HG03432 (cell line): ENCODE results near the gene OSBPL10.
"Not testable (repeated sequence)": the region's sequence is repeated elsewhere in the genome, so short reads cannot be mapped to it uniquely, and the experiment has no call there.

Experiments
- ATAC-seq: cut with Tn5 transposase; IDR thresholded peaks from one replicate; pipeline ENCODE4 v1.9.1; 2021; ENCODE audit warnings: mild to moderate bottlenecking, moderate library complexity; ENCODE audit not compliant: unreplicated experiment

Gene OSBPL10

DNA sequence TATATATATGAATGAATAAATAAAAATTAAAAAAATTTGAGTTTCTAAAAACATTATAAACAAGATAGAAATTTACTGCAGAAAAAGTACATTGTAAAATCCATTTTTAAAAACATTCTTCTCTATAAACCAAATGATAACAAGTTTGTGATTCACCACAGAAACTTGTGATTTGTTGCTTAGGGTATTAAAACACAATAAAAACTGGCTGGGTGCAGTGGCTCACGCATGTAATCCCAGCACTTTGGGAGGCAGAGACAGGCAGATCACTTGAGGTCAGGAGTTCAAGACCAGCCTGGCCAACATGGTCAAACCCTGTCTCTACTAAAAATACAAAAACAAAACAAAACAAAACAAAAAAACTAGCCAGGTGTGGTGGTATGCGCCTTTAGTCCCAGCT lies 197.2 kb downstream of the OSBPL10 start:
- ATAC-seq = not testable (repeated sequence)

DNA sequence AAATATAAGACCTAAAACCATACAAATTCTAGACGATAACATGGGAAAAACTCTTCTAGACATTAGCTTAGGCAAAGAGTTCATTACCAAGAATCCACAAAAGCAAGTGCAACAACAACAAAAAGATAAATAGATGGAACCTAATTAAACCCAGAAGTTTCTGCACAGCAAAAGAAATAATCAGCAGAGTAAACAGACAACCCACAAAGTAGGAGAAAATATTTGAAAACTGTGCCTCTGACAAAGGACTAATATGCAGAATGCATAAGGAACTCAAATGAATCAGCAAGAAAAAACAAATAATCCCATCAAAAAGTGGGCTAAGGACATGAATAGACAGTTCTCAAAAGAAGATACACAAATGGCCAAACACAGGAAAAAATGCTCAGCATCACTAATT lies 198.8 kb downstream of the OSBPL10 start:
- ATAC-seq = not testable (repeated sequence)

DNA sequence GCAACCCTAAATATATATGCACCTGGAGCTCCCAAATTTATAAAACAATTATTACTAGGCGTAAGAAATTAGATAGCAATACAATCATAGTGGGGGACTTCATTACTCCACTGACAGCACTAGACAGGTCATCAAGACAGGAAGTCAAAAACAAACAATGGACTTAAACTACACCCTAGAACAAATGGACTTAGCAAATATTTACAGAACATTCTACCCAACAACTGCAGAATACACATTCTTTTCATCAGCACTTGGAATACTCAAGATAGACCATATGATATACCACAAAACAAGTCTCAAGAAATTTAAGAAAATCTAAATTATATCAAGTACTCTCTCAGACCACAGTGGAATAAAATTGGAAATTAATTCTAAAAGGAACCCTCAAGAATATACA lies 201.5 kb downstream of the OSBPL10 start:
- no peak for ATAC-seq

DNA sequence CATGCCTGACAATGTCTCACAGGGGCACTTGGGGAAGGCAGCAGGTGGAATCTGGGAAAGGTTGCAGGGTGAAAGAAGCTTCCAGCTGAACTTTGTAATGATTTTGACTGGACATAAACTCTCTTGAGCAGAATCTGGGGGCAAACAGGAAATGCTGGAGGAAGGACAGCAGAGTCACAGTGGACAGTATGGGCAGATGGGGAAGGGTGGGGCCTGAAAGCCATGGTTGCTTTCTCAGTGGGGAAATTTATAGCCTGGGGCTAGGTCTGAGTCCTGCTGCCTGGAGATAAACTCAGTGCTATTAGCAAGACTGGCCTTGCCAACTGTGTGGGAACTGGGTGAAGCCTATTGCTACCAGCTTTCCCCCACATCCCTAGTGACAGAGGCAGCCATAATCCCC lies 203.2 kb downstream of the OSBPL10 start:
- ATAC-seq = no peak

DNA sequence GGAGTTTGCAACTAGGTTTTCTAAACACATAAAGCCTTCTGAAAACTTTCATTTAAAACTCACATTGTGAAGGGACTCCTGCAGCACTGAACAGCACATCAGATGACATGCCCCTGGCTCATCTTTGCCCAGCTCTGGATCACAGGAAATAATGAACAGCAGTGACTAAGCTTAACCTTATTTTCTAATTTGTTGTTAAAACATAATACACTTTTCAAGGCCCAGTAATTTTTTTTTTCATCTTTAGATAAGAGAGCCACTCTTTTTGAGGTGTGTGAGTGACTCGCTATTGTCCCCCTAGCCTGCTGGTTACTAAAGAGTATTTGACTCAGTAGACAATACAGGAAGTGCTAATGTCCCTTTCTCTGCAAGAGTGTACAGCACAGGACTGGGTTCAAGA lies 204.0 kb downstream of the OSBPL10 start:
- ATAC-seq = no peak

DNA sequence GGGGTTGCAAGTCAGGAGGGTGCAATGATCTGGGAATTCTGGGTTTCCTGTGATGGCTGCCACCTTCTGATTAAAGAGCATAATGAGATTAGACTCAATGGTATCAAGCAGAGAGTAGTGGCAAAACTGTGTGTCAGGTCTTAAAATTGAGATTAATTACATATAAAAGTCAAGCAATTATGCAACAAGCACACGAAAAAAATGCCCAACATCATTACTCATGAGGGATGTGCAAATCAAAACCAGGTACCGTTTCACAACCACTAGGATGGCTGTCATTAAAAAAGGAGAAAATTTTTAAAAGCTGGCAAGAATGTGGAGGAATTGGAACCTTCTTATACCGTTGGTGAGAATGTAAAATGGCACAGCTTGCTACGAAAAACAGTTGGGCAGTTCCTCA lies 205.0 kb downstream of the OSBPL10 start:
- ATAC-seq = no peak

DNA sequence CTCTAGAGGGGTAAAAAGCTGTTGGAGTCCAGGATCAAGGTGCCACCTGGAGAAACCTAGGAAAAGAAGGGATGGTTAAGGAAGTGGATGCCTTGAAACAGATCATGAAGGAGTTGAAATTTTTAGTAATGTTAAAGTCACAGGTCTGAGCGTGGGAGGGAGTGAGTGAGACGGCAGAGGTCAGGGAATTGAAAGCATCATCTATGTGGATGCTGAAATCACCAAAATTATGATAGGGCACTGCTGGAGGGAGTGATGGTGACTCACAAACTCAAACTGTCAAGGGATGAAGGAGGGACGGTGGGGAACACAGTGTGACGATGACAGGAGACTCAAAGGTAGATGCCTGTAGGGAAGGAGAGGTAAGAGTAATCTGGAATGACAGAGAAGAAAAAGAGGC lies 205.7 kb downstream of the OSBPL10 start:
- ATAC-seq = no peak

DNA sequence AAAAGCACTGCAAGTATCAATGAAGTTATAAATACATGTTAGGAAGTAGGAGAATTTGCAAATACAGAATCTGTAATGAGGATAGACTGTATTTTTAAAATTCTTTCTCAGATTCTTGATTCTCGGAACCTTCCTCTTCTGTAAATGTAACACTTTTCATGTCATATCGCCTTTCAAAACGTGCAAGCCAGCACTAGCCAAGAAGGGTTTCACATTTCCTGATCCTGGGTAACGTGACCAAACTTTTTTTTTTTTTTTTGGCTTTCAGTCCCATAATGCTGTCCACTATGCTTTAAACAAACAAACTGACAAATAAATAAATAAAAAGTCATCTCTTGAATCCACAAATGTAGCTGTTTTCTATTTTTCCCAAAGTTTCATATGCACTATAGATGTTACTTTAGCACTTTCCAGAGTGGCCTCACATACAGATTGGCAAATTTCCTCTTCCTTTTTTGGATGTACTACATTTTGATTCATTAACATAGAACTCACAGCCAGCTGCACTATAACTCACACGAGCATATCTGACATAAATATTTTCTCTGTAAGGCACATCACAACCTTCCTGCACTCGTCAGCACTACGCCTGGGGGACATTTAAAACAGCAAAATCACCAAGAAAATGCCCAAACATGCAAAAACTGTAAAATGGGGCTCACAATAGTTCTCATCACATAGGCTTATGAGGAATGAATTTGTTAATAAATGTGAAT lies 208.1 kb downstream of the OSBPL10 start:
- ATAC-seq = no peak

DNA sequence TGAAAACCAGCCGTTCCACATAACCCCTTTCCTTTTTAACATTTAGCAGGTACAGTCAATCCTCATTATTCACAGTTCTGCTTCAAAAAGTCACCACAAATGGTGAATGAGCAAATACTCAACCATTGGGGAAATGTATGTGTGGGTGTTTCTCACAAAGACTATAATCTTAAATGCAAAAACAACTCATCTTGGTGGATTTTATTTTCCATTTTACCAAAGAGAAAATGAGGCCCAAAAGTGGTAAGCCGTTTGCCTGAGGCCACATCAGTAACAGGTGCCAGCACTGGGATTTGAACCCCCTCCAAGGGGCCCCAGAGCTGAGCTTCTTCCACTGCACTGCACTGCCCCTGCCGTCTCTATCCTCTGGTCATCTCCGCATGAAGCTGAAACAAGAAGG lies 208.8 kb downstream of the OSBPL10 start:
- no peak for ATAC-seq

DNA sequence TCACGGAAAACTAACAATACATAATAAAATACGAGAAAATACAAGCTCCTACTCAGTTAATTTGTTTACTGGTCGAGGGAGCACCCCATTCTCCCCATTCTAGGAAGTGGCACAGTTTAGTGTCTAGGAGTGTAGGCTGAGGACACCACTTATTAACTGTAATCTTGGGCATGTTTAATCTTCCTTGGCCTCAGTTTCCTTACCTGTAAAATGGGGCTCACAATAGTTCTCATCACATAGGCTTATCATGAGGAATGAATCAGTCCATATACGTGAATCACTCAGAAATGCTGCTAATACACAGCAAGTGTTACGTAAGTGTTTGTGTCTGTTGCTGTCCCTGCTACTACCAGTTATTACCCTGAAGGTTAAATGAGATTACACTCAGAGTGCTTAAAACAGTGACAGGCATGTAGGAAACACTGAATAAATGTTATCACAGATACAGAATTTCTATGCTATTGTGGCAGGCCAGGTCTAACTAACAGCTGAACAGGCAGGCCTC lies 210.2 kb downstream of the OSBPL10 start:
- ATAC-seq = no peak

DNA sequence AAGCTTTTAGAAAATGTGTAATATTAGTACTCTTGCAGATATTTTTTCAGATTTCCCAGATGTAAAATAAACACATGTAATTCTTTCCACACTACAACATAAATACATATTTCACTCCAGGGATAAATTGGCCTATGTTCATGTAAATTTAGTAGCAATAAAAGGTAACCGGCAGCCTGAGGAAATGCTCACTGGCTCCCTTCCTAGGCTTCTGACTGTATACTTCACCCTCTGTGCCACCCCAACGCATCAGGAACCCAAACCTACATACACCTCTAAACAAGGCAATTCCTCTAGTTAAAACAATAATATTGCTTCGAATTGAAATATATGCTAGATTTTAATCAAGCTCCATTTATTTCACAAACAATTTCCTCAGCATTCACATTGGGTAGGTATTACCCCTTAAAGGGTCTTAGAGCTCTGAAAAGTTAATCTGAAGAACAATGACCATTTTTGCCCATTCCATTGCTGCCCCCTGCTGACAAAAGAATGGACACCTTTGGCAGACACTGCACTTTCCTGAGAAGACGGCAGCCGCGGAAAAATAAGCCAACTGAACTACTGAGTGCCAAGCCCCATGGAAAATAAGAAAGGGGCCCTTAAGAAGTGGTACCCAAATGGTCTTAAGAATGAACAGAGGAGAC lies 212.5 kb downstream of the OSBPL10 start:
- no peak for ATAC-seq

DNA sequence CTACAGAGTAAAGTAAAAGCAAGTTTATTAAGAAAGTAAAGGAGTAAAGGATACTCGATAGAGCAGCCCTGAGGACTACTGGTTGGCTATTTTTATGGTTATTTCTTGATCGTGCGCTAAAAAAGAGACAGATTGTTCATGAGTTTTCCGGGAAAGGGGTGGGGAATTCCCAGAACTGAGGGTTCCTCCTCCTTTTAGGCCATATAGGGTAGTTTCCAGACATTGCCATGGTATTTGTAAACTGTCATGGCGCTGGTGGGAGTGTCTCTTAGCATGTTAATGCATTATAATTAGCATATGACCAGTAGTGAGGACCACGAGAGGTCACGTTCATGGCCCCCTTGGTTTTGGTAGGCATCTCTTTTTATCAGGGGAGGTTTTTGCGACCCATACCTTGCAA lies 213.1 kb downstream of the OSBPL10 start:
- ATAC-seq = no peak

DNA sequence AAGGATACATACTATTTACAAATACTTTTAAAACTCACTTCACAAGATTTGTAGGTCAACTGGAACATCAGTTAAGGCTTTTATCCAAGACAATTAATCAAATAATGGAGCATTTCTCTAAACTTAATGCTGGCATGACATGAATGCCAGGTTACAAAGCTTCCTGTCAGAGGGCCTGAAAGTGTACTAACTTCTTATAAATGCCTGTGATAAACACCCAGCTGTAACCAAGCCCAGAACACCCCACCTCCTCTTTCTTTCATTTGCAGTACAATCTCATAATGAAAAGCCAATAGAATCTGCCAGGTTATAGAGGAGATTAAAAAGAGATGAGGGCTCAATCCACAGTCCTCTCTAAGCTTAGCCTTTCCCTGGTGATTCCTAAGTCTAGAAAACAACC lies 214.4 kb downstream of the OSBPL10 start:
- no peak for ATAC-seq

DNA sequence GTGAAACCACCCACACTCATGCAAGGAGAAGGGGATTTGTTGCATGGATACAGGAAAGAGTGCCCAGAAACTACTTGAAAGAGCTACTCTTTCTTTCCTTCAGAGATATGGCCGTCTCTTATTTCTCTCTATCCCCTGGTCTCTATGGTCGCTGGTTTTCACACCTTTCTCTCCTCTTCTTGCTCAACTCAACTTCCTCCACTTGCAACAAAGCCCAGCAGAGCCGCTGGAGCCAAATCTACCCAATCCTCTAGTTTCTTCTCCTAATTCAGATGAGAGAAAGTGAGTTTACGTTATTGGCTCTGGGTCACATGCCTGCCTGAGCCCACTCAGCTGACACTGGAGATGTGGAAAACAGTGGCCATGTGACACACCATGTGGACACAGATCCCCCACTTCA lies 215.2 kb downstream of the OSBPL10 start:
- ATAC-seq = no peak

DNA sequence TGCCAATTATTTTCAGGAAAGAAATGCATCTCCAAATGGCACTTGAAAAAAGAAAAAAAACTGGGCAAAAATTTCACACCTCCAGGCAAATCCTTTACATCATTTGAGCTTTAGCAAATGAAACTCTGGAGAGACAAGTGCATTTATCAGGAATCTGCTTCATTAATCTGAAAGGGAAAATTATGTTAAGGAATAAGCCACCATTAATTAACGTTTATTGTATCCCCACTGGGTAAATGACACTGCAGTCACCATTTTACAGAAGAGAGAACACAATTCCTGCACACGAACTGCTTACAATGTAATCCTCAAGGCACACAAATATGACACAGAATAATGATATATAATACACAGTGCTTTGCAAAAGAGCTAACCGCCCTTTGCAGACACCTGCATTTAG lies 217.3 kb downstream of the OSBPL10 start:
- no peak for ATAC-seq

DNA sequence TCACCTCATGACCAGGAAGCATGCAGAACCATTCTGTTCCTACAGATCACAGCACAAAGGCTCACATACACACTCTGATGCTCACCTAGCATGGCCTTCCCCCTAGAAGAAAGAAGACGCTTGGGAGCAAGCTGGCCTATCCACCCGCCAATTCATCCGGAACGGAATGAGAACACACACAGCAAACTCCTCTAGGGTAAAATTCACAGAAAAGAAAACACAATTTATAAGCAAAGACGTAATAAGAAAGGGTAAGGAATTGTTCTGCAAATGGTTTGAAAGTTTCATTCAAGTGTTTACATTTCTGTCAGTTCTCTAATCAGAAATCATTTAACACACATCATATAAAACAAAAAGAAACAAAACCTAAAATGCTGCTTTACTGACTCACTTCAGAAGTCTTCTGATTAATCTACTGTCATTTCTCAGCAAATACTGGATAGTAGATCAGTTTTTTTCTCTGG lies 218.1 kb downstream of the OSBPL10 start:
- no peak for ATAC-seq

DNA sequence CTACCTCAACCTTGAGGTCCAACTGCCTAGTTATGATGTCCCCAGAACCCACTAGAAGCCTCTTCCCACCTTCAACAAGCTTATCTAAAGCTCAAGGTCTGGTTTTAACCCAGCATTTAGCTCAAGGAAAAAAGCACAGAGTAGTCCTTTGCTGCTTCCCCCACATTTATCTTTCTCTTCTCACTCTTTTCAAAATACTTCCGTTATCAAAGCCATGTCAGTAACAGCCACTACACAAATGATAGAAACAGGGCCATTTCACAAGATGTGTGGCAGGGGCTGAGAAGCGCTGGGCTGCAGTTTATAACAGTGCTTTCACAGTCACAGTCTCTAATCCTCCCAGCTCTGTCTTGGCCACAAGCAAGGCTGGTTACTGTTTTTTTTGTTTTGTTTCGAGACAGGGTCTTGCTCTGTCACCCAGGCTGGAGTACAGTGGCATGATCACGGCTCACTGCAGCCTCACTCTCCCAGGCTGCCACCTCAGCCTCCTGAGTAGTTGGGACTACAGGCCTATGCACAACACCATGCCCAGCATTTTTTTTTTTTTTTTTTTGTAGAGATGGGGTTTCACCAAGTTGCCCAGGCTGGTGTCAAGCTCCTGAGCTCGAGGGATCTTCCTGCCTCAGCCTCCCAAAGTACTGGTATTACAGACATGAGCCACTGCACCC lies 218.8 kb downstream of the OSBPL10 start:
- ATAC-seq = no peak

DNA sequence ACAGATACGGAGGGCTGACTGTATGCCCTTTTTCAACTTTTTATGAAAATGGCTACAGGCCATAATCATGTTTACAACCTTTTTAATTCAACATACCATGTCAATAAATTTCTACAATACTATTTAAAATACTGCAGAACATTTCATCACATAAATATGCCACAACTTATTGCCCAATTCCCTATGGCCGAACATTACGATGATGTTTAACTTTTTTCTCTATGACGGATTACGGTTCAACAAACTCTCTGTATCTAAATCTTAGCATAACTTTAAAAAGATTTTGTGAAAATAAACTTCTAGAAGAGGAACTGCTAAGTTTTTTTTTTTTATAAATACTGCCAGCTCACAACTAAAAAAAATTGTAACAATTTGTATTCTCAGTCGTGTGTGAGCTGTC lies 220.4 kb downstream of the OSBPL10 start:
- no peak for ATAC-seq

DNA sequence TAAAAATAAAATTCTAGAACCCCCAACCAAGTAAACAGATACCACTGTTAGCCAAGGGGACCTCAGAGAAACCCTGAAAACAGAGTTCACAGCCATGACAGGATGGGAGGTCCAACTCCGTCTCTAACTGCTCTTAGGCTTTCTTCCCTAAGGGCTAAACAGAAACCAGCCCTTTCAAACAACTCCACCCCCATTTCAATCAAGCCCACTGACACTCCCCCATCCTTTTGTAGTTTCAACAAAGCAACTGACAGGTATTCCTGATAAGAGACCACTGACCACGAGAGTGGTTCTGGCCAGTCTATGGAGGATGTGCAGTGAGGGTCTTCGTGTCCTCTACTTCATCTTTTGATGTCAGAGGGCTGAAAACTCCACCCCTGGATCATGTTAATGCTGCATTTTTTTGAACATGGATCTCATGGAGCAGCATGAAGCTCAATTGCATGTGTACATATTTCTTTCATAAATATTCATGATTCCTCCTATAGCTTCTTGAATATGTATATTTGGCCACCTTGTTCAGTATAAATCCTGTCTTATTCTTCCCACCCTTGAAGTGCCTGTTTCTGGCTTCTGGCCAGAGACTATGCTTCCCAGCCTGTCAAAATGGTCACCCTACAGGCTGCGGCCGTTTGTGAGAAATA lies 222.6 kb downstream of the OSBPL10 start:
- no peak for ATAC-seq

DNA sequence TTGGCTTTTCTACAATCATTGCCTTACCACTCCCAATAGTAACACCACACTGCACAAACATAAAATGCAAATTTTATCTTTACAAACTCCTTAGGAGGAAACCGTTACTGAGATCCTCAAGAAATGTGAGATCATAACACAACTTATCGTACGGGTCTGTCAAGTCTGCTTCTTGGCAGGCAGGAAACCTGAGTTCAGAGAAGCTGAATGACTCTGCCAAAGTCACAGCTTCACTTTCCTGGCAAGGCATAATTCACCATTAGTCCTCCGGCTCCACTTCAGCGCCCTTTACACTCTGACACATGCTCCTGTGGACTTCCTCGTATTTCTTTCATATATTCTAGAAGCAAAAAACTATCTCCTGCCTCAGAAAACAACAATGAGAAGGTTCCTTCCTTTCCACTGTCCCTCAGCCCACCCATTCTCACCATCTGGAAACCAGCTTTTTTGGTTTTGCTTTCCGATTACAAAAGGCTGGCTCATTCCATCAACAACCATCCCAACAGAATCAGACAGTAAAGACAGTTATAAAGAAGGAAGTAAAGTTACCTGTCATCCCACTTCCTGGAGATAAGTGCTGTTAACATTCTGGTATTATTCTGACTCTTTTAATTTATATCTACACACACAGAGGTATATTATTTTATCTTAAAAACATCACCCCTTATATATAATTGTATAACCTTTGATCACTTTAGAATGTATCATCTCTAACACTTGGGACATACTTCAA lies 225.0 kb downstream of the OSBPL10 start:
- no peak for ATAC-seq
